HG02981 (cell line): Measurements from ENCODE around the gene TMTC2.

ENCODE experiments used
- ATAC-seq: cut with Tn5 transposase; IDR thresholded peaks from one replicate; pipeline ENCODE4 v1.9.1; 2021; ENCODE audit warnings: mild to moderate bottlenecking, moderate library complexity; ENCODE audit not compliant: unreplicated experiment

The TMTC2 gene

DNA sequence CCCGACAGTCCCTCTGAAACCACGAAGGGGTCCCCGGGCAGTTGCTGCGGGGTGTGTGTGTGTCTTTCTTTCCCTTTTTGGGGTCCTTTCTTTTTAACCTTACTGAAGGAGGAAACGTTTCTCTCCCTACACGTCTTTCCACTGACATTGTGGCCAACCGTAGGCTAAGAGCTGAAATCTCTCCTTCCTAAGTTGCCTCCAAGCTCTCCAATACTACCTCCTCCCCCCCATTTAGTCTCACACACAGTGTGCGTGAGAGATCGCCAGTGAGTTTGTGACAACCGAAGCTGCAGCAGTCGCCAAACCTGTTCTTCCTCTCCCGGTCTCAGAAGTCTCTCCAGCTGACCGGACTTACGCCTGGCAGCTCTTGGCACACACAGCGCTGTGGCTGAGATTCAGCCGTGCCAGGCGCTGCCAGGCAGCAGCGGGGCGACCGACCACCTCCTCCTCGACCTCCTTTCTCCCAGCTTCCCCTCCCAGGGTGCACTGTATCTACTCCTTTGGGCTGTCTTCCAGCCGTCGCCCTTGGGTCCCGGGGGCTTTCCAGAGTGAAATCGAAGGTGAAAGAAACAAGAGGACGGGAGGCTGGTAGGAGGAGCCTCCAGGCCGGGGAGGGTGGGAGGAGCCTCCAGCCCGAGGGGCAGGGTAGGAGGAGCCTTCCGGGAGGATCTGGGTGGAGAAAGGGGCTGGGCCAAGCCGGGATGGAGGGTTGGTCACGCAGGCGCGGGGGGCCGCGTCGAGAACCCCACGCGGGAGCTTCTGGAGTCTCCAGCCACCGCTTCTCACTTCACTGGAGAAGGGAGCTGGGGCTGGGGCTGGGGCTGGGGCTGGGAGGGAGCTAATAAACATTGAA lies at the start of gene TMTC2:
Gene TMTC2 (plus strand): TSS at position 739 of the 853 bp plus-strand sequence.
- peak; percentile 84 for ATAC-seq

DNA sequence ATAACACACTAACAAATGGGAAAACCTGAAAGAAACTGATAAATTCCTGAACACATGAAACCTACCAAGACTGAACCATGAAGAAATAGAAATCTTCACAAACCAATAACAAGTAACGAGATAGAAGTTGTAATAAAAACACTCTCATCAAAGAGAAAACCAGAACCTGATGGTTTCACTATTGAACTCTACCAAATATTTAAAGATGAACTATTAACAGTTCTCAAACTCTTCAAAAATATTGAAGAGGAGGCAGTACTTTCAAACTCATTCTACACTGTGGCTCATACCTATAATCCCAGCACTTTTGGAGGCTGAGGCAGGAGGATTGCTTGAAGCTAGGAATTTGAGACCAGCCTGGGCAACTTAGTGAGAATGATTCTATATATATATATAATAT lies 48.4 kb upstream of the TMTC2 start:
- peak; percentile 80 for ATAC-seq

DNA sequence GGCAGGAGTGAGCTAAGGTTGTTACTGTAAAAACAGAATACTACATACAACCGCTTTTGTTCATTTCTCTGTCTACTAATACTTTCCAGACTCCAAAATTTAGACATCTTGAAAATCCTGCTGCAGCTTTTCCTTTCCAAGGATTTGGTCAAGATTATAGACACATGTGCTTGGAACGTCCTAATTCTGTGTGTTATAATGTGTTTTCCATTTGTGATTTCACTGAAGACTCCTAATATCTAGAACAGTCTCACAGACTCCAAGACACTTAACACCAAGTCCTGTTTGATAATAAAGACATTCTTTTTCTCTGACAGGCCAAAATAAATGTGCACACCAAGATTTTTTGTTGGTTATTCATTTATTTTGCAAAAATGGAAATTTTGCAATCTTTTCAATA lies 41.8 kb upstream of the TMTC2 start:
- no peak for ATAC-seq

DNA sequence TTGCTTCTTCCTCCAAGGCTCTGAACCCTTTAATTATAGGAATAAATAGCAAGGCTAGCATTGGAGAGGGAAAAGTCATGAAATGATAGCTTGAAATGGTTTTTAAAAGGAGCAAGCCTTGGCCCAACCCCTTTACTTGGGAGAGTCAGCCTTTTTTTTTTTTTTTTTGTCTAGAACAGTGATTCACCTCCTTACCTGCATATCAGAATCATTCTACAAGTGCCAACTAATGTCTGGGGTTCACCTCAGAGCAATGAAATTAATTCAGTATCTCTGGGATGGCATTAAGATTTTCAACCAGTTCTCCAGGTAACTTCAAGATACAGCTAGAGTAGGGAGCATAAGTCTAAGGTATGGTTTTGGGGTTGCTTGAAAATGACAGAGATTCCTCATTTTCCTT lies 41.3 kb upstream of the TMTC2 start:
- no peak for ATAC-seq

DNA sequence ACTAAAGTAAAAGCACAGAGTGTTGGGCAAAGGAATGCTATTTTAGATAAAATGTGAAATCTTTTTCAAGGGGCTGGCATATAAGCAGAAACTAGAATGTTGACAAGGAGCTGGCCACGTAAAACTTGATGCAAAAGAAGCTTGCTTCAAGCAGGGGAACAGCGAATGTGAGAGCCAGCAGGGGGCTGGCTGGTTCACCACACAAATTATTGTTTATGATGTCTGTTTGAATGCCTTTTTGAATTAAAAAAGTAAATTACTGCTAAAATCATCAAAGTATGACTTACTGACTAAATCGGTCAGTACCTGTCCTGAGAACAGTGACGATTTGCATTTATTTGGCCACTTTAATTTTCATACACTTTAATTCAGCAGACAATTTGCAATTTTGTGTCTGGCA lies 38.9 kb upstream of the TMTC2 start:
- no peak for ATAC-seq

DNA sequence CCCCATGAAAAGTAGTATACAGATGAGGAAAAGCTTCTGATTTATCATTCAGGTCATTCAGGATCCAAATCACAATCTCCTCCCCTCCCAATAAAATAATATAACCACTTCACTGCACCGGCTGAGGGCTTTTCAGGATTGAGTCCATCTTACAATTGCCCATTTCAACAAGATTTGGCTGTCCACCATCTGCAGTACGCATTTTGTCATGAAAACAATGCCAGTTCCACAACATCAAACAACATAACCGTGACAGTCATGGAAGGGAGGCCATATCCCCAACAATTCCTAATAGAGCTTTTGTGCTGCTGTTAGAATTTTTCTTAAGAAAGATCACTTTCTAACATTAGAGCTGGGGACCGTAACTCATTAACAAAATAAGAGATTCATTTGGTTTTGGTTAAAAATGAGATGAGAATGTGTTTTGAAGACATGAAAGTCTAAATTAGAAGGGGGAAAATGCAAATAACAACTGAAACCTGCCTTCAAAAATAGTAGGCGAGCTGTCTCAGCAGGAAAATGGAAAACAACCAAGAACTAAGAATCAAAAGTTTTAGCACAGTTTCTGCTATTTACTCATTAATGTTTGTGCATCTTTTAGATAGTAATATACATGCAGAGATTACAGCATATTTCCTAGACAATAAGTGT lies 38.3 kb upstream of the TMTC2 start:
- ATAC-seq: no peak

DNA sequence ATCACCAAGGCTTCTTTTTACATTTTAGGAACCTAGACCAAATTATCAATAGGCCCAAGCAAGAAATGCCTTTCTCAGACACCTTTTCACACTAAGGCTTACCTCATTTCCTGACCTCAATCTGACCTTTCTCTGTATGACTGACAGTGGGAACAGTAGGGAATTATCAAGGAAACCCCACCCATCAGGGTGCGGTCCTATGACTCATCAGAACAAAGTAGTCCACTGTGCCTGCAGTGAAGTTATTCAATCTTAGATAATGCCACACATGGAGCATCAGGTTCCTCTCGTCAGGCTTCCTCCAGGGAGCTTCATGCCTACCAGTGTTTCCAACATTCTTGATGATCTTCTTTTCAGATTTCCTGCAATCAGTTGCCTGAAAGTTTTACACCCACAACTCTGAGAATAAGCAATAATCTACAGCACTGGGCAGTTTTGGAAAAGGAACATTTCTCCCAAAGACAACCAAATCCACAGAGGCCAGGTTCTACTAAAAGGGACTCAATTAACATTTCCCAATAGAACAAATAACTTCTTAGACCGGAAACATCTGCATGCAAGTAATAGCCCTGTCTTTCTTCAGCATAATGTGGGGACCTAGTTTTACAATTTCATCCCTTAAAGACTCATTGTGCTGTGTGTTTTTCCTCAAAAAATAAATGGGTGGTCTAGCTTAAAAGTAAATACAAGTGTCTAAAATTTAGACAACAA lies 35.9 kb upstream of the TMTC2 start:
- ATAC-seq: peak; percentile 92

DNA sequence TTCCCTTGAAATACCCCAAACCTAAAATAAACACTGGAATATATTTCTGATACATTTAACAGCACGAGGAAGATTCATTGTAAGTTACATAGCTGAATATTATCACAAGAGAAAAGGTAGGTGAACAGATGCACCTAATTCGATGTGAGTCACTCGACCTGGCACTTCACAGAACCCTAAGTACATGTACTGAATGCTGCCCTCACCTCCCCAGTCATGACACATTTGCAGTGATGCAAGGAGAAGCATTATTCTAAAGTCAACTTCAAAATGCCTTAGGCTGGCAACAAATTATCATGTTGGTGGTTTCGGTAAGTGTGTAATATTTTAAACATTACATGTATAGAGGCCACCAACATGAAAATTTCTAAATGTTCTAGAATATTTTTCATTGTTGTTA lies 35.2 kb upstream of the TMTC2 start:
- ATAC-seq: no peak

DNA sequence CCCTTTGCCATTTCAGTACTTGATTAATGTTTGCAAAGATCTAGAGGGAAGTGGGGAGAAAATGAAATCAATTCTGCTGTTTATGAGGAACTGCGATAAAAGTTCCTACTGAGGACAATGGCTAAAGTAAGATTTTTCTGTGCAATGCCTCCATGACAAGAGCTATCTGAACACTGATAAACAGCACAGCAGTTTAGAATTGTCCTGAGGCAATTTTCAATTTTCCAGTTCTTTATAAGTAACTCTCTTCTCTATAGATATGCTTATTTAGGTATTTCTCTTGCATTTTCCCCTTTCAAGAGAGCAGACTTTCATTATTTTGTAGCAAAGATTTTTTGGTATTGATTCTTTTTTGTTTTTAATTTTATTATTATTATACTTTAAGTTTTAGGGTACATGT lies 34.6 kb upstream of the TMTC2 start:
- no peak for ATAC-seq

DNA sequence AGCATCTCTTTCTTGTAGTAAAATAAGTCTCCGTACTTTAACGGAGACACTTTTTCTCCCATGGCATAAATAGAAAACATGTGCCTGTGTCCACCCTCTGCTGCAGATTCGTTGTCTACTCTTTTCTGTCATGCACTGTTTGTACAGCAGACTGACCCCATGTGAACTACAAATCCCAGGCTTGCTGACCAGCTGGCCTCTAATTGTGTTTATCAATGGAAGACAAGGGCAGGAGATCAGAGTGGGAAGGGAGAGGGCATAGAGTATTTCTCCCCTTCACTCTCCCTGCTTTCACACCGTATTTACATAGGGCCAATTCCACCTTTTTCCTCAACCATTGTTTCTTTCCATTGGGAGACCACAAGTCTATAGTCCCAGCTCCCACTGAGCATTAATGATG lies 31.0 kb upstream of the TMTC2 start:
- no peak for ATAC-seq

DNA sequence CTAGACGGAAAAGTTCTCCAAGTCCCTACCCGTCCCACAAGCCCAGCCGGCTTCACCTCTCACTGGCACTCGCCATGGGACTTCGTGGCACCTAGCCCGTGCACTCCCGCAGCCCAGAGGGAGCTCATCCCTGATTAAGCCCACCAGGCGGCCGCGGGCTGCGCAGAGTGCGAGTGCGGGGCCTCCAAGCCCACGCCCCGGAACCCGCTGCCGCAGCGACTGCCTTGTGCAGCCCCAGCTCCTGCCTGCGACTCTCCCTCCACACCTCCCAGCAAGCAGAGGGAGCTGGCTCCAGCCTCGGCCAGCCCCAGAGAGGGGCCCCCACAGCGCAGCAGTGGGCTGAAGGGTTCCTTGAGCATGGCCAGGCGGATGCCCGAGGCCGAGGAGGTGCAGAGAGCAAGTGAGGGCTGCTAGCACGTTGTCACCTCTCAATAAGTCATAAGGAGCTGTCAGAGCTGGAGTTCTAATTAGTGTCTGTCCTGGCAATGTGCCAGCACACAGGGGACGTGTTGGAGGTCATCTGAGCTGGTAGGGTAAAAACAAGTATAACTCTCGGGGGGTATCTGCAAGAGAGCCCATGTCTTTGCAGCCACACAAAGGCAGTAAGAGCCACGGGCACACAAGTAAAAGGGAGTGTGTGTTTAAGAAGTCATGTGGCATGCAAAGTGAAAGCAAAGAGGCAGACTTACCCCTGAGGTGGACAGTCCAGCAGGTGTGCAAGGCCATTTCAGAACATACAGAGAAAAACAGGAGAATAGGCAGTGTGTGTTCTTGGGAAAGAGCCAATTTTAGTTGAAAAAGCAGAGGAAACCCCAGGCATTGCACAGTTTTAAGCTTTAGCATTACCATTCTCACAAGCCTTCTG lies 27.1 kb upstream of the TMTC2 start:
- no peak for ATAC-seq

DNA sequence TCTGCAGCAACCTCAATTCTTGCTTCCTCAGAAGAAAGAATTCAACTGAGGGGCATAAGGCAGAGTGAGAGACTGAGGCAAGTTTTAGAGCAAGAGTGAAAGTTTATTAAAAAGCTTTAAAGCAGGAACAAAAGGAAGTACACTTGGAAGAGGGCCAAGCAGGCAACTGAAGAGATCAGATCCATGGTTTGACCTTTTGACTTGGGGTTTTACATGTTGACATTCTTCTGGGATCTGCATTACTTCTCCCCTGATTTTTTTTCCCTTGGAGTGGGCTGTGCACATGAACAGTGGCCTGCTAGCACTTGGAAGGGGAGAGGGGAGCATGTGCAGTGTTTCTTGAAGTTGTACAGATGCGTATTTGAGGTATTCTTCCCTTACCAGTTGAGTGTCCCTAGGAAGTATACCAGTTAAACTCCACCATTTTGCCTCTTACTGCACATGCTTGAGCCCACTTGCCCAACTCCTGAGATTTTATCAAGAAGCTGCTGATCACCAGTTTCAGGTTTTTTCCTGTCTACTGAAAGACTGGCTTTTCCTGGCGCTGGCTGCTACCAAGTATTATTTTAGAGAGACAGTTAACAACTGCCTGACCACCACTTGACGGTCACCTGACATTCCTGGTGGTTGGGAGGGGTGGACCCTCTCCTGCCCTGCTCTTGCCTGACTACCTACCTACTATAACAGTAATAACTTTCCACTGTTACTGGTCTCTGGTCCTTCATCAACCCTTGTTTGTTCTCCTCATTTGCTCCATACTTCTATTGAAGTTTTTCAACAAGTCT lies 26.0 kb upstream of the TMTC2 start:
- no peak for ATAC-seq

DNA sequence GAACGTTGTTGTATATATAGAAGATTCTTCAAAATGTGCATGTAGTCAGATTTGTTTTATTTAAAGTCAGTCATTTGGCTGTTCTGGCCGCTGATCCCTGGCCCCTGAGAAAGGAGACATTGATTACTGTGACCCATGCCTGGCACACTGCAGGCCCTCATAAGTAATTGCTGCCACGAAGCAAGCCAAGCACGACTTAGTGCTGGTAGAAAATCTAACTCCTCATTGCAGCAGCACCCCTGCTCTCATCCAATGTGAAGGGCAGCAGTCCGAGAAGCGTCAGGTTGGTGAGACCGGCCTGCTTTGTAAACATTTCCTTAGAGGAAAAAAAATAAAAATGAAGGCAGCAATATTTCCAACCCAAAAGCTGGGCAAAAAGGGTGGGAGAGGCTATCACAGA lies 22.8 kb upstream of the TMTC2 start:
- no peak for ATAC-seq

DNA sequence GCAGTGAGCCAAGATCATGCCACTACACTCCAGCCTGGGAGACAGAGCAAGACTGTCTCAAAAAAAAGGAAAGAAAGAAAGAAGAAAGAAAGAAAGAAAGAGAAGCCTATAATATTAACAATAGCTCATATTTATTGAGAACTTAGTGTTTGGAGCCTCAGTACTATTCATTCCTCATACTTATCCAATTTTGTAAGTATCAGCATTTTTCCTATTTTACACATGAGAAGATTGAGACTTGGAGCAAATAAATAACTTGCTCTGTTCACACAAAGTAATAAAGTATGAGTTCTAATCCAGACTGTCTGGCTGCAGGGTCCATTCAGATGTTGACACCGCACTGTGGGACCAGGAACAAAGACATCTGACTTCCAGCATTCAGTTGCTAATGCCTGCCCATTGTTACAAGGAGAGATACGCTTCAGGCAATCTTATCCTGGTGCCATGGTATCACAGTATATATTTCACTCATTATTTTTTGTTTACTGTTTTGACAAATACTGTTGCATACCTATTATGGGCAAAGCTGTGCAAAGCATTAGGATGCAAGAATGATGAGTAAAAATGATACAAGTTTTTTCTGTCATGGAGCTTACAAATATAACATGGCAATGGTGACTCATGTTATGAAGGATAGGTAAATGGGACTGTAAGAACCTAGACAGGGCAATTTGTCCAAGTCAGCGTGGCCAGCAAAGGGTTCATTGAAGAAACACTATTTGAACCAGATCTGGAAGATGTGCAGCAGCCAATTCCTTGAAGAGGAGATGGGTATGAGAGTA lies 21.4 kb upstream of the TMTC2 start:
- ATAC-seq: no peak

DNA sequence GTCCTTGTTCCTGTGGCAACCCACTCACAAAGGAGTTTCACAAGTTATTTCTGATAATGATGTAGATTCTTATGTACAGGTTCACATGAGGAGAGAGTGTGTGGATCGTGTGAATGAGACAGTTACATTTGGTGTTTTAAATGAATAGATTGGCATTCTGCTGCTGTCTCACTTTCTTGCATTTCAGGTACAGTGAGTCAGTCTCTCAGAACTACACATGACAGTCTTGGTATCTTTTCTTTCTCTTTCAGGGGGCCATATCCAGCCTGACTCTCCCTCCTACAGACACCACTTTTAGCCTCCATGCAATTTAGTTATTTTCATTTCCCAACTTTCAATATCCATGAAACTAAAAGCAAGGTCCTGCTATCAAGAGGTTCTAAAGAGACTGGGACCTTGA lies 19.9 kb upstream of the TMTC2 start:
- no peak for ATAC-seq

DNA sequence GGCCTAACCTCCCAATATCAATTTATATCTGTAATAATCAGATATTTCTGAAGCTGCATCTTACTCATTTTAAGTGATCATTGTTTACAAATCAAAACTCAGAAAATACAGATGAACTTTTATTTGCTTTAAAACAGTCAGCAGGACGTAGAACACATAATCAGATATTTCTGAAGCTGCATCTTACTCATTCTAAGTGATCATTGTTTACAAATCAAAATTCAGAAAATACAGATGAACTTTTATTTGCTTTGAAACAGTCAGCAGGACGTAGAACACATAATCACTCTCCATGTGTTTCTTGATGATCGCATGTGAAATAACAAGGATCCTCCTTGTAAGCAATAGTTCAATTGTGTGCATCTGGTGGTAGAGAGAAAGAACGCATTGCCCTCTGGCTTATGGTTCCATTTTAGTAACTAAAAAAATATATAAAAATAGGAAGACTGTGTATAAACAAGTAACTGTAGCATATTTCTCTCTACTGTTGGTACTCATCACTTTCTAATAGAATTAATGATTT lies 15.0 kb upstream of the TMTC2 start:
- ATAC-seq: no peak

DNA sequence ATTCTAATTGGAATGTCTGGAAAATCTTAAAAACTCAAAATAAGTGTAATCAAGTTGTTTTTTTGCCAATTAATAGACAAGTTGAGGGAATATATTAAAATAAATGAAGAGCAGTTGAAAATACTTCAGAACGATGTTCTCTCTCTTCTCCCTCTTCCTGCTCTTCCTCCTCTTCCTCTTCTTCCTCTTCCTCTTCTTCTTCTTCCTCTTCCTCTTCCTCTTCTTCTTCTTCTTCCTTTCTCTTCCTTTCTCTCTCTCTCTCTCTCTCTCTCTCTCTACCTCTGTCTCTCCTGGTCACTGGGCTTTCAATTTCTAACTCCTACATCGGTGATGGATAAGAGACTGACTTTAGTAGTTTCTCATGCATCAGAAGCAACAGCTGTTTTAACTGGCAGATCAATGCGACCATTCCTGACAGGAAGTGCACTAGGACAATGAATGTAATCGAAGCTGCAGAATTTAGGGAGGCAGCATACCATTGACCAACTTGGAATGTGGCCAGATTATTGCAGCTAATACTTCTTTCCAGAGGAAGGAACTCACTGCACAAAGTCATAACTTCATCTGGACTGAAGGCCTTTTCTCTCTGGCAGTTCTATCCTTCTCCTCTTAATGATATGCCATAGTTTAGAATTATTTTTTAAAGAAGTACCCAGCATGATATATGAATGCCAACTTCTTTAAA lies 13.8 kb upstream of the TMTC2 start:
- no peak for ATAC-seq

DNA sequence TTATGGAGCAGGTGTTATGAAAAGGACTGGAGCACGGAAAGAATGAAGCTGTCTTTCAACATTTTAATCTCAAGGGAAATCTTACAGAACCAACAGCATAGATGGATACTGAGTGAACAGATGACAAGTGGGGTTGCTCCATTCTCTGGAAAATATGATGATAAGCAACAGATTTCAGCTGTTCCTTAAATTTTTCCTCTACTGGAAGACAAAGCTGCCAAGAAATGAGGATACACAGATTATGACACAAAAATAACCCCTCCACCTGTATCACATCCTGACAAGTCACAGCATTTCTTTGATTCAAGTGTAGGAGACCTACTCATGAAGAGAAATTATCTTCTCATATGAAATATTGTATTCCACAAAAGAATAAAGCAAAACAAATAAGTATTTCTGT lies 13.0 kb upstream of the TMTC2 start:
- no peak for ATAC-seq

DNA sequence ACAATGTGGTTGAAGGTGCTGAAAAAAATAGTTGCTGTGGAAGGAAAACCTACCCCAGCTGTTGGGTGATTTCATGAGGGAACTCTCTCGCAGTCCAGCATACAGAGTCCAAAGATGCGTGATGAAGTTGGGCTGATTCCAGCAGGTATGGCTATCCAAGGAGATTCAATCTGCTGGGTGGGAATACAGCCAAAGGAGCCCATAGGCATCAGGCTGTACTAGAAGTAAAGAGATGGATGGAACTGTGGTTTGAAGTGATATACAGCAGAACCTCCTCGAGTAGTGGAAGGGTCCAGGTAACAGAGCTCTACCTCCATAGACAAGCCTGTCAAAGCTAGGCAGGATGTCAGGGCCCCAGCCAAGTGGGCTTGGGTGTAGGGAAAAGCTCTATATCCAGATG lies 11.5 kb upstream of the TMTC2 start:
- no peak for ATAC-seq
